H1 (cell line): Measurements from ENCODE around the gene RAB34. TPM values are rescaled to one million over a fixed set of nuclear protein-coding genes. Genes with fewer than 3 reads are reported as not detected.

Source experiments
- CTCF ChIA-PET: fragments of 300-600 bp; sonication (Branson Sonifier 250); formaldehyde crosslinking; loops from one replicate; lab custom pipeline; 2021; ENCODE audit not compliant: partially characterized antibody; lab: Charles Lee
- POLR2A ChIA-PET: fragments of 300-600 bp; sonication (Branson Sonifier 250); formaldehyde crosslinking; loops from one replicate; lab custom pipeline; 2021; ENCODE audit warnings: inconsistent platforms; ENCODE audit not compliant: partially characterized antibody; lab: Charles Lee
- DNase-seq, 2 experiments: peaks; one replicate each; pipeline versions ENCODE4 v3.0.0 to v3.0.0-alpha.2; 2010 to 2022; ENCODE audit warnings: low spot score in 2 of 2, low read depth in 1 of 2, mixed read lengths in 1 of 2
- FAIRE-seq: peaks from 2 replicates; lab custom pipeline; 2011; peaks lifted over from hg19 to GRCh38; lab: Jason Lieb, UNC
- H2AFZ ChIP-seq: 2 replicates; pipeline ENCODE4 v1.8.1; 2012; ENCODE audit warnings: low read length, inconsistent platforms
- H2AK5ac ChIP-seq: 2 replicates; pipeline ENCODE4 v1.6.1; 2013; ENCODE audit warnings: low read depth, low read length
- H2BK120ac ChIP-seq: replicated peaks from 2 replicates; pipeline ENCODE3; 2013; ENCODE audit warnings: low read depth, low read length, inconsistent platforms
- H2BK12ac ChIP-seq: 2 replicates; pipeline ENCODE4 v1.6.1; 2013; ENCODE audit warnings: low read depth, low read length
- H2BK15ac ChIP-seq: 2 replicates; pipeline ENCODE4 v1.6.1; 2013; ENCODE audit warnings: low read length
- H2BK20ac ChIP-seq: 2 replicates; pipeline ENCODE4 v1.6.1; 2013; ENCODE audit warnings: low read length
- H2BK5ac ChIP-seq: 2 replicates; pipeline ENCODE4 v1.6.1; 2013; ENCODE audit warnings: low read depth, low read length
- H3K14ac ChIP-seq: 2 replicates; pipeline ENCODE4 v1.6.1; 2013; ENCODE audit warnings: inconsistent platforms; ENCODE audit not compliant: insufficient read length
- H3K18ac ChIP-seq: 2 replicates; pipeline ENCODE4 v1.6.1; 2013; ENCODE audit warnings: low read length; ENCODE audit errors: extremely low read depth
- H3K23ac ChIP-seq: 2 replicates; pipeline ENCODE4 v1.6.1; 2013; ENCODE audit warnings: inconsistent platforms; ENCODE audit not compliant: insufficient read length
- H3K23me2 ChIP-seq: 2 replicates; pipeline ENCODE4 v1.6.1; 2013; ENCODE audit warnings: low read depth, low read length
- H3K27ac ChIP-seq: 2 replicates; pipeline ENCODE4 v1.6.1; 2011; ENCODE audit warnings: low read depth, low read length, inconsistent platforms
- H3K27me3 ChIP-seq, 4 experiments: replicated peaks in 1 of 4; 1 replicate in 1 of 4; 2 replicates in 3 of 4; pipeline versions ENCODE4 v1.6.1 to v1.8.1; 2011 to 2013; ENCODE audit warnings: low read length in 3 of 4, mild to moderate bottlenecking in 3 of 4, inconsistent platforms in 2 of 4, mixed read lengths in 2 of 4, moderate library complexity in 1 of 4; ENCODE audit not compliant: control insufficient read depth in 3 of 4, insufficient read depth in 3 of 4; ENCODE audit errors: extremely low read depth in 1 of 4
- H3K36me3 ChIP-seq, 4 experiments: 2 replicates each; pipeline versions ENCODE4 v1.6.1 to v1.8.1; 2011 to 2013; ENCODE audit warnings: mild to moderate bottlenecking in 4 of 4, low read length in 3 of 4, moderate library complexity in 2 of 4, control low read depth in 1 of 4, inconsistent platforms in 1 of 4; ENCODE audit not compliant: insufficient read depth in 4 of 4, control insufficient read depth in 2 of 4
- H3K4ac ChIP-seq: replicated peaks from 2 replicates; pipeline ENCODE3; 2013; ENCODE audit warnings: low read length, low read depth, mixed read lengths, inconsistent platforms; ENCODE audit not compliant: insufficient read length
- H3K4me1 ChIP-seq, 4 experiments: replicated peaks in 1 of 4; 1 replicate in 1 of 4; 2 replicates in 3 of 4; pipeline versions ENCODE4 v1.6.1 to v1.8.1; 2011 to 2013; ENCODE audit warnings: low read length in 3 of 4, inconsistent platforms in 2 of 4, mixed read lengths in 1 of 4; ENCODE audit not compliant: insufficient read depth in 4 of 4, control insufficient read depth in 3 of 4
- H3K4me2 ChIP-seq, 2 experiments: 2 replicates each; pipeline versions ENCODE4 v1.6.1 to v1.8.1; 2011 to 2013; ENCODE audit warnings: low read depth in 2 of 2, low read length in 2 of 2, control low read depth in 1 of 2, inconsistent platforms in 1 of 2, mild to moderate bottlenecking in 1 of 2; ENCODE audit not compliant: insufficient read depth in 1 of 2
- H3K4me3 ChIP-seq, 4 experiments: fragments of 200-600, 300-600 bp in 1 of 4; sonication (generic), shearing (Covaris generic), sonication (Bioruptor Twin) in 1 of 4; 2 replicates each; pipeline versions ENCODE4 v1.5.1 to v1.8.1; 2011 to 2016; ENCODE audit warnings: low read length in 4 of 4, low read depth in 3 of 4, control low read depth in 2 of 4, inconsistent platforms in 2 of 4, mild to moderate bottlenecking in 2 of 4, mixed read lengths in 1 of 4, moderate library complexity in 1 of 4; ENCODE audit not compliant: insufficient read depth in 2 of 4; ENCODE audit errors: extremely low read depth in 1 of 4
- H3K56ac ChIP-seq: replicated peaks from 2 replicates; pipeline ENCODE3; 2013; ENCODE audit warnings: low read depth, mild to moderate bottlenecking, mixed read lengths, low read length, inconsistent platforms; ENCODE audit not compliant: insufficient read length
- H3K79me1 ChIP-seq: 2 replicates; pipeline ENCODE4 v1.6.1; 2013; ENCODE audit warnings: low read depth, low read length, control low read depth
- H3K79me2 ChIP-seq, 2 experiments: 2 replicates each; pipeline versions ENCODE4 v1.6.1 to v1.8.1; 2012 to 2013; ENCODE audit warnings: low read length in 2 of 2, mild to moderate bottlenecking in 2 of 2, inconsistent platforms in 1 of 2; ENCODE audit not compliant: insufficient read depth in 2 of 2, control insufficient read depth in 1 of 2
- H3K9ac ChIP-seq, 4 experiments: replicated peaks in 1 of 4; 1 replicate in 1 of 4; 2 replicates in 3 of 4; pipeline versions ENCODE4 v1.6.1 to v1.8.1; 2011 to 2013; ENCODE audit warnings: low read depth in 3 of 4, low read length in 3 of 4, control low read depth in 2 of 4, mild to moderate bottlenecking in 2 of 4, moderate library complexity in 2 of 4, inconsistent platforms in 1 of 4; ENCODE audit errors: extremely low read depth in 1 of 4
- H3K9me3 ChIP-seq, 2 experiments: 2 replicates each; pipeline versions ENCODE4 v1.6.1 to v1.8.1; 2012 to 2013; ENCODE audit warnings: mild to moderate bottlenecking in 2 of 2, moderate library complexity in 2 of 2, control low read depth in 1 of 2, inconsistent platforms in 1 of 2, low read depth in 1 of 2, low read length in 1 of 2, mixed read lengths in 1 of 2; ENCODE audit not compliant: insufficient read depth in 2 of 2
- H4K20me1 ChIP-seq, 2 experiments: replicated peaks in 1 of 2; 2 replicates each; pipeline versions ENCODE3 to v1.8.1; 2011 to 2013; ENCODE audit warnings: inconsistent platforms in 2 of 2, low read length in 2 of 2, mild to moderate bottlenecking in 1 of 2; ENCODE audit not compliant: insufficient read depth in 2 of 2, control insufficient read depth in 1 of 2
- H4K5ac ChIP-seq: 2 replicates; pipeline ENCODE4 v1.6.1; 2013; ENCODE audit warnings: low read length, low read depth, mixed read lengths, inconsistent platforms; ENCODE audit not compliant: insufficient read length
- H4K8ac ChIP-seq: 2 replicates; pipeline ENCODE4 v1.8.0; 2013; ENCODE audit warnings: mild to moderate bottlenecking, moderate library complexity, low read length, inconsistent platforms; ENCODE audit not compliant: insufficient read depth; ENCODE audit errors: extremely low read depth
- H4K91ac ChIP-seq: replicated peaks from 2 replicates; pipeline ENCODE3; 2013; ENCODE audit warnings: low read length, mixed read lengths, inconsistent platforms; ENCODE audit not compliant: insufficient read length
- ASH2L ChIP-seq: fragments of 200-600, 300-600 bp; sonication (generic); IDR thresholded peaks from one replicate; pipeline ENCODE4 v1.7.1; 2017; ENCODE audit warnings: low read length
- CHD1 ChIP-seq: IDR thresholded peaks from 2 replicates; pipeline ENCODE4 v1.6.1; 2012; ENCODE audit warnings: low read depth, low read length, improper control_type of control experiment
- CTCF ChIP-seq, 3 experiments: IDR thresholded peaks; 1 replicate in 2 of 3; 2 replicates in 1 of 3; pipeline versions ENCODE4 v1.5.1 to v1.6.1; 2011; ENCODE audit warnings: low read length in 3 of 3, mild to moderate bottlenecking in 3 of 3, inconsistent platforms in 2 of 3, low read depth in 1 of 3, moderate library complexity in 1 of 3; ENCODE audit not compliant: insufficient read depth in 1 of 3; ENCODE audit errors: control extremely low read depth in 1 of 3
- HDAC2 ChIP-seq, 2 experiments: fragments of 300-600 bp in 1 of 2; sonication (generic) in 1 of 2; IDR thresholded peaks; 2 replicates each; pipeline ENCODE4 v1.6.1; 2011 to 2012; ENCODE audit warnings: low read depth in 2 of 2, low read length in 2 of 2, mild to moderate bottlenecking in 2 of 2, moderate library complexity in 2 of 2, borderline replicate concordance in 1 of 2, inconsistent platforms in 1 of 2
- JUND ChIP-seq: IDR thresholded peaks from 2 replicates; pipeline ENCODE4 v1.6.1; 2011; ENCODE audit warnings: mild to moderate bottlenecking, improper control_type of control experiment, low read length
- NANOG ChIP-seq: IDR thresholded peaks from 2 replicates; pipeline ENCODE4 v1.6.1; 2011; ENCODE audit warnings: low read length, low read depth, mild to moderate bottlenecking, inconsistent platforms; ENCODE audit not compliant: insufficient read depth, poor library complexity, severe bottlenecking
- POLR2A ChIP-seq, 2 experiments: IDR thresholded peaks; 1 replicate in 1 of 2; 2 replicates in 1 of 2; pipeline ENCODE4 v1.6.1; 2011; ENCODE audit warnings: low read depth in 2 of 2, low read length in 2 of 2, mild to moderate bottlenecking in 2 of 2; ENCODE audit errors: control extremely low read depth in 1 of 2
- POLR2AphosphoS5 ChIP-seq: IDR thresholded peaks from 2 replicates; pipeline ENCODE4 v1.6.1; 2011; ENCODE audit warnings: low read depth, low read length
- ZNF274 ChIP-seq: IDR thresholded peaks from 2 replicates; pipeline ENCODE4 v1.7.0; 2012; ENCODE audit warnings: low read length, borderline replicate concordance; ENCODE audit errors: extremely low read depth
- WGBS, 2 experiments: shearing (Covaris generic) in 1 of 2; methylation state at CpG; one replicate each; pipeline versions ENCODE4 v1.1.6 to v1.1.7; 2013 to 2015; ENCODE audit warnings: low lambda C conversion rate in 2 of 2, mixed read lengths in 2 of 2, inconsistent platforms in 1 of 2, low coverage in 1 of 2, missing lambda C conversion rate in 1 of 2; ENCODE audit not compliant: insufficient replicate concordance in 2 of 2, insufficient coverage in 1 of 2, insufficient read length in 1 of 2; ENCODE audit errors: extremely low coverage in 1 of 2, missing lambda C conversion rate in 1 of 2; 5-methylcytosine and 5-hydroxymethylcytosine counted together
- polyA plus RNA-seq, 7 experiments: library from polyadenylated mRNA; depleted of rRNA in 3 of 7; stranded (reverse) in 5 of 7; unstranded in 2 of 7; fragments of >200 nt in 5 of 7; fragments of 200-250 nt in 2 of 7; gene quantifications; 1 replicate in 5 of 7; 2 replicates in 1 of 7; 4 replicates in 1 of 7; pipeline versions ENCODE4 v1.2.1 to v1.2.3, GENCODE V29; 2011 to 2013; ENCODE audit warnings: missing spikeins in 2 of 7, mixed read lengths in 2 of 7
- total RNA-seq: library from RNA; stranded (reverse); fragmentation: NEBNext Ultra II Directional; extraction: Animal tissue kit (Norgen Biotek cat#: 25700); gene quantifications from 2 replicates; pipeline ENCODE4 v1.2.1, GENCODE V29; 2021

The RAB34 gene
- total and polyA plus RNA-seq, 2 of the 8 experiments (the other 6 are each of a cell fraction or from before 2014, with no cell fraction given) = 237 to 305 TPM

- no peak for FAIRE-seq
- CTCF ChIA-PET = interaction anchor here (0.9 to 16.9 kb wide), 10 partner anchors 9 to 228 kb away, joined by 3 to 316 read pairs (median 4); partner anchors contain the start of genes DHRS13 and TRAF4
- TF ChIP-seq CTCF (IDR thresholded peaks at IDR 0.05; ENCODE audit: control extremely low read depth in 1 of 3, insufficient read depth in 1 of 3, low read depth in 1 of 3, low read length in 3 of 3) = peak in 1 of 3 experiments; percentile 9; a peak in 1 of 4 replicates
- TF ChIP-seq JUND = no peak
- TF ChIP-seq HDAC2 (IDR thresholded peaks at IDR 0.05; ENCODE audit: borderline replicate concordance in 1 of 2, low read depth in 2 of 2, low read length in 2 of 2) = no peak
- TF ChIP-seq CHD1 = no peak
- no peak for TF ChIP-seq ZNF274
- TF ChIP-seq POLR2AphosphoS5 = peak; percentile 93; the same call in 1 of the 2 replicates
- peak; percentile 48 for TF ChIP-seq ASH2L
- no peak for TF ChIP-seq NANOG
- peak; percentile 78 to 85 for TF ChIP-seq POLR2A (IDR thresholded peaks at IDR 0.05; ENCODE audit: control extremely low read depth in 1 of 2, low read depth in 2 of 2, low read length in 2 of 2)
Observed at GRCh38 chr17:28725166-28725659, 7.5 kb upstream of the RAB34 start.

More at GRCh38 chr17:28725166-28725659, 7.5 kb upstream of the RAB34 start:
- Histone ChIP-seq H3K27me3 (no peaks in the 10 kb centered on the region), H3K9me3 (no peaks in the 10 kb centered on the region), H3K56ac (peak overlapping the region; percentile 11), H4K5ac (peak overlapping the region; percentile 1), H2AFZ (no peak overlapping the region), H4K8ac (no peak overlapping the region), H2AK5ac (peak overlapping the region; percentile 67; the same call in 1 of the 2 replicates), H3K9ac (peak overlapping the region; percentile 63 to 93 (median 84)), H3K18ac (peak overlapping the region; percentile 98), H3K4me3 (peak overlapping the region; percentile 57 to 81 (median 72)), H3K14ac (no peak overlapping the region), H3K79me1 (no peaks in the 10 kb centered on the region; the same call in 1 of the 2 replicates), H2BK5ac (peak overlapping the region; percentile 93), H3K4ac (peak overlapping the region; percentile 11), H2BK120ac (no peak overlapping the region), H3K23ac (no peak overlapping the region), H3K4me1 (peaks cover 0 to 15% (median 6%) of the 10 kb centered on the region in 4 experiments; a peak in 6 of 7 replicates), H2BK12ac (no peak overlapping the region), H3K79me2 (peaks cover 3 to 36% of the 10 kb centered on the region in 2 experiments; a peak in 3 of 4 replicates), H4K91ac (peak overlapping the region; percentile 99), H3K27ac (peak overlapping the region; percentile 89), H2BK20ac (peak overlapping the region; percentile 66; the same call in 1 of the 2 replicates), H2BK15ac (no peak overlapping the region), H3K36me3 (peaks cover 19 to 49% (median 36%) of the 10 kb centered on the region in 4 experiments), H3K23me2 (peaks cover 20% of the 10 kb centered on the region), H3K4me2 (peak overlapping the region; percentile 85 to 95), H4K20me1 (peaks cover 6 to 19% of the 10 kb centered on the region in 2 experiments)
- 6% methylated on average over 20 of the region's 20 CpGs; no CpG with 5 or more reads in 1 of the 2 experiments for WGBS, 2 experiments
- no peak for DNase-seq
- POLR2A ChIA-PET = interaction anchor here (0.7 to 17.6 kb wide), 38 partner anchors 8 to 344 kb away, joined by 3 to 813 read pairs (median 4); partner anchors contain the start of genes ALDOC, BLTP2, DHRS13 and FAM222B
